NCI-H748 treated with DMSO at 0.1 percent for 48 hours (cell line): ENCODE measurements around the gene KLF16.

ENCODE experiments used
- DNase-seq: peaks from one replicate; lab custom pipeline; 2025; lab: John Stamatoyannopoulos, UW

The KLF16 gene

DNA sequence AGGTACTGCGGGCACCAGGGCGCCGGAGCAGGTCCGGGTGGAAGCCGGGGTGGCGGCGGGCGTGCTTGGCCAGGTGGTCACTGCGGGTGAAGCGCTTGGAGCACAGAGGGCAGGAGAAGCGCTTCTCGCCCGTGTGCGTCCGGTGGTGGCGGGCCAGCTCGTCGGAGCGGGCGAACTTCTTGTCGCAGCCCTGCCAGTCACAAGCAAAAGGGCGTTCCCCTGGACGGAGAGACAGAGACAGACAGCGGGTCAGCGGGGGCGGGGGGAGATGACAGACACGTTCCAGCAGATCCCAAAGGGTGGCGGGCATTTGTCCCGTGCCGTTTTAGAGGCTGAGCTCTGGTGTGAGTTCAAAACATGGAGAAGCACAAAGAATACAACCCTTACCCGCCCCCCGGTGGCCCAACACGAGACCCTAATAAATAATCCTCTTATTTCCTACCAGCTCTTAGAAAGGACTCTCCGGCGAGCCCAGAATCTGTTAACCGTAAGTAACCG is 8.8 kb downstream of the KLF16 start:
- no peak for DNase-seq

DNA sequence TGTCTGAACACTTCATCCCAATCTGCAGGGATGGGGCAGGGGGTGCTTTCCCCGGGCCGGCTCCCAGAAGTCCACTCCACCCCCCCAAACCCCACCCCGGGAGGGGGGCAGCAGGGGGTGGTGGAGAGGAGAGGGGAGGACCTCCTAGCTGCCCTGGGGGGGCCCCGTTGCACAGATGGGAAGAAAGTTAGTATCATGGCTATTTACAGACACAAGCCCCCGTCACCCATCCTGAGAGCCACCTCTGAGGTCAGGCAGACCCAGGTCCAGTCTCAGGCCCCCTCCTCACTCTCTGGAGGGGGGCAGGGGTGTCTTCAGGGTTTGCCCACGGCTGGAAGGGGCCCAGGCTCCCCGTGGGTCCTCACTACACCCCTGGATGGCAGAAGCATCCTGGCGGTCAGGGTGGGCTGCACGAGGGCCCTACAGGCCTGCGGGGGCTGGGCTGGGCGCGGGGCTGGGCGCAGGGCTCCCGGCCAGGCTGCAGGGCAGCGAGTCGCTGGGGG is 9.3 kb downstream of the KLF16 start:
- DNase-seq, result no peak

DNA sequence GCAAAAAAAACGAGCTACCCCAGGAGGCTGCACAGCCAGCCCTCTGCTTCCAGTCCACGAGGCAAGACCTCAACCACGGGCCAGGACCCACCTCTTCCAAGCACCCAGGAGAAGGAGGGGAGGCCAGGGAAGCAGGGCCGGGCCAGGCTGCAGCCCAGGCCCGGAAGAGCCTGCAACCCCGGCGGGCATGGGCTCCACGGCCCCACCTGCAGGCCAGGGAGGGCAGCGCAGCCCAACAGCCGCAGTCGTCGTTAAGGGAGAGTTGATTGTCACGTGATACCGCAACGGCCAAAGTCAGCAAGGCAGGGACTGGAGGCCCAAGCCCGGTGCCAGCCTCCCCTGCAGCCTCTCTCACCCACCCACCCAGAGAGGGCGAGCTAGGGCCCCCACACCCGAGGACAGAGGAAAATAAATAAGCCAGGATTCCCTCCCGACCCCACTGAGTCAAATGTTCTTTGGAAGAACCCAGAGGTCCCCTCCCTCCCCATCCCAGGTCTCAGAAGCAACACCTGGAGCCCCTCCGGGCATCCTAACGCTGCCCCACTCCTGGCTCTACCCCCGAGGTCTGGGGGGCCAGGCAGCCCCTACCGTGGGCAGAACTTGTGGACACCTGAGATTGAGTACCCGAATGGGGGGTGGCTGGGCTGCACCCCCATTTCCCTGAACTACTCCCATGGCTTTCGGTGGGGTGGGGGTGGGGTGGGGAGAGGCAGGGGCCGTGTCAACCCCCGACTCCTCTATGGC is 9.9 kb downstream of the KLF16 start:
- peak; percentile 21 for DNase-seq

GRCh38 chr19:1852581-1853128 is 10.7 kb downstream of the KLF16 start:
- DNase-seq, result no peak

GRCh38 chr19:1851654-1852580 is 11.5 kb downstream of the KLF16 start:
- DNase-seq, result no peak

DNA sequence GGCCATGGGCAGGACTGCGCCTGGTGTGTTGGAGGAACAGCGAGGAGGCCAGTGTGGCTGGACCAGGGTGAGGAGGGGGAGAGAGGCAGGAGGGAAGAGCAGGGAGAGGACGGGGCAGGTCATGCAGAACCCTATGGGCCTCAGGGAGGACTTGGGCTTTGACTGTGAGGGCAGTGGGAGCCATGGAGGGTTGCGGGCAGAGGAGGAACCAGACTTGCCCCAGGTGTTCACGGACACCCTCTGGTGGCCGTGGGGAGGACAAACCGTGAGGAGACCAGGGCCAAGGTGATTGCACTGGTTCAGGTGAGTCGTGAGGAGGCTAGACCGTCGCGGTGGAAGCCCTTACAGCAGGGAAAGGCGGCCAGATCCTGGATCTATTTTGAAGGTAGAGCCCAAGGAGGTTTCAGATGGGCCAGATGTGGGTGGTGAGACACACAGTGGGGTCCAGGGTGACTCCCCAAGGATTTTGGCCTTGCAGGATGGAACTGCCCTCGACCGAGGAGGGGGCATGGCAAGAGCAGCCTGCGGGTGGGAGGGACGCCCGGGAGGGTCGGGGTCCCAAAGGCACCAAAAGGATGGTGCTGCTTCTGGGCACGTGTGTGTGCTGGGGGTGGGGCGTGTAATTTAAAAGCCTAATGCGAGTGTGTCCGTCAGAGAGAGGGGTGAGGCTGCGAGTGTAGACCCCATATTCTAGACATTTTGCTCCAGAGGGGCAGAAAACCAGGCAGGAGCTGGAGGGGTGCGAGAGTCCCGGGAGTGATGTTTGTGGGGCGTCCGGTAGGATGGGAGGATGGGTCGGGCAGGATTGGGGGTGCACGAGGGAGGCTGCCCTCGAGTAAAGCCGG is 12.3 kb downstream of the KLF16 start:
- DNase-seq, result no peak

DNA sequence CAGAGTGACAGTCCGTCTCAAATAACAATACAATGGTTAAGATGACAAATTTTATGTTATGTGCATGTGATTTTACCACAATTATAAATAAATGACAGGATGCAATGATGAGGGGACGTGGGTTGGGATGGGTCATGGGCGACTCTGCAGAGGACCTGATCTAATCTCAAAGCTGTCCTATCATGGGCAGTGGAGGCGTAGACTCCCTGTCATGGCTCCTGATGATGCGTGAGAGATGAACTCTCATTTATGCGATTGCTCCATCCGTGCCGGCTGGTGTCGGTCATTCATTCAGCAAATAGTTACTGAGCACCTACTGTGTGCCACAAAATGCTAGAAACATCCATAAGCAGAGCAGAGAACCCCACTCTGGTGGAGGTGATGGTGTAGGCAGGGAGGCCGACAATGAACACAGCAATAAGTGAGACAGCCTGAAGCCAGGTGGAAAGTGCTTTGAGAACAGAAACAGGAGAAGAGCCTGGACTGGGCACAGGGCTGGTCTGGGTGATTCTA is 13.4 kb downstream of the KLF16 start:
- DNase-seq, result no peak

DNA sequence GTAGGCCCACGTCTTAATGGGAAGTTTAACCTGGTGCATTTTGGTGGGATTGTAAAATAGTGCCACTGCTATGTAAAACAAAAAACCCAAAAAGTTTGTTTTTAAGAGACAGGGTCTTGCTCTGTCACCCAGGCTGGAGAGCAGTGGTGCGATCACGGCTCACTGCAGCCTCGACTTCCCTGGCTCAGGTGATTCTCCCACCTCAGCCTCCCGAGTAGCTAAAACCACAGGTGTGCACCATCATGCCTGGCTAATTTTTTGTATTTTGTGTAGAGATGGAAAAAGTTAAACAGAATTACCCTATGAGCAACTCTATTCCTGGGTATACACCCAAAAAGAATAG is 14.3 kb downstream of the KLF16 start:
- DNase-seq, result no peak

DNA sequence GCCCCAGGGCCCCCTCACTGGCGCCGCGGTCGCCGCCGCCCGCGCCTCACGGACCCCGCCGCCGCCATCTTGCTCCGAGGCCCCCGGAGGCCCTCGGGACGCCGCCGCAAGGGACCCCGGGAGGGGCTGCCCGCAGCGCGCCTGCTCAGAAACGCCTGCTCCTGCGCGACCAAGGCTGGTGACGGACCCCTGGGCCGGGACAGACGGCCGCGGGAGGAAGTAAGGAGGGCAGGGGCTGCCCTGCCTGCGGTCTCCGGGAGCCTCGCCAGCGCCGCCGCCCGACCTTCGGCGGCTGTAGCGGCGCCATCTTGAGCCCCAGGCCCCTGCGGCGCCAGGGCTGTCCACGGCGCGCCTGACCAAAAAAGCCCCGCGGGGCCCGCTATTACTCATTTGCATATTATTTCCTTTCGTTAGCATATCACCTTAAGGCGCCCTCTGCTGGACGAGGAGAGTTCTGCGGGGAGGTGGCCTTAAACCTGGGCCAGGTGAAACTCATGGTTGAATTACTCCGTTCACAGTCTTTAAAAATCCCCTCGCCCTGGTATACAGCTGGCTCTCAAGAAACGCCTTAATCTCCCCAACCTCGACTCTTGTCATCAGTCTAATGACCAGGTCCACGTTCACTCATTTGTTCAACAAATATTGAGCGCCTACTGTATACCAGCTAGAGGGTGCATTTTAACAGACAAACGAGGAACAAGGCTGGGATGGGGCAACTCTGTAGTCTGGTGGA is 14.8 kb downstream of the KLF16 start, which contains the start of gene REXO1:
Gene REXO1, minus strand, starts transcription at position 85 of the 733 bp plus-strand sequence. CDS start 125 bp downstream, outside the sequence.
- peak; percentile 82 for DNase-seq

DNA sequence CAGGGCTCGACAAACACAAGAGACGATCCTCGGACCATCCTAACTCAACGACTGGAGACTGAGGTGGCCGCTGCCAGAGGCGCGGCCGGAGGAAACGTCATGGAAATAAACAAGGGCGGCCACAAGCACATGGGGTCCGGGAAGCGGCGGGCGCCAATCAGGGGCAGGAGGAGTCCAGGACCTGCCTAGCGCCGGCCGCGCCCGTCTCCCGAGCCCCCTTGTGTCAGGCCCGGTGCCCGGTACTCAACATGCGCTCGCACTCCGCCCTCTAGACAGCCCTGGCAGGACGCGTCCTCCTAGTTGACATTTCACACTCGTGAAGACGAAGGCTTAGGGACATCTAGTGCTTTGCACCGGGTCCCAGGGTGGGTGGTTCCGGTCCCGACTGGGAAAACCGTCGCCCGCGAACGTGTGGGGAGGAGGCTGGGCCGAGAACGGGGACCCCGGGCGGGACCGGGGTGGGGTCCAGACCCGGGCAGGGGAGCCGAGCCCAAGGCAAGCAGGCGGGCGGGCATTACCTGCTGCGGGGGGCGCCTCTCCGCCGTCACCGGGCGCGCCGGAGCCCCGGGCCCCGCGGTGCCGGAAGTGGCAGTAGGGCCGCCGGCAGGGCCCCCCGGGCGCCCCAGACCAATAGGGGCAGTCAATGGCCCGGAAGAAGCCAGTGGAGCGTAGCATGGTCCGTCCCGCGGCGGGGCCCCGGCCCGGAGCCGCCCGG is 15.5 kb downstream of the KLF16 start:
- no peak for DNase-seq

DNA sequence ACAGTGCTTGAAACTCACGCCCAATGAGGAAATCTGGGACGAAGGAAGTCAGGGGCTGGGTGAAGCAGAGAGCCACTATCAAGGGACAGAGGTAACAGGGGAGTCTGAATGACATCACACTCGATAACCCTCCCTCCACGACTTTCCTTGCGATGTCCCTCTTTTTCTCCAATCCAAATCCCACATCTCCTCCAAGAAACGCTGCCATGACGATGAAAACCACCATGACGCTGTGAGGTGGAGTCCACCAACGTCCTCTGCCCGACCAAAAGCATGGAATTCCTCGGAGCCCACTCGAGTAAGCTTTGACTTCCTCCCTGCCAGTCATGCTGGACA is 16.1 kb downstream of the KLF16 start:
- no peak for DNase-seq

DNA sequence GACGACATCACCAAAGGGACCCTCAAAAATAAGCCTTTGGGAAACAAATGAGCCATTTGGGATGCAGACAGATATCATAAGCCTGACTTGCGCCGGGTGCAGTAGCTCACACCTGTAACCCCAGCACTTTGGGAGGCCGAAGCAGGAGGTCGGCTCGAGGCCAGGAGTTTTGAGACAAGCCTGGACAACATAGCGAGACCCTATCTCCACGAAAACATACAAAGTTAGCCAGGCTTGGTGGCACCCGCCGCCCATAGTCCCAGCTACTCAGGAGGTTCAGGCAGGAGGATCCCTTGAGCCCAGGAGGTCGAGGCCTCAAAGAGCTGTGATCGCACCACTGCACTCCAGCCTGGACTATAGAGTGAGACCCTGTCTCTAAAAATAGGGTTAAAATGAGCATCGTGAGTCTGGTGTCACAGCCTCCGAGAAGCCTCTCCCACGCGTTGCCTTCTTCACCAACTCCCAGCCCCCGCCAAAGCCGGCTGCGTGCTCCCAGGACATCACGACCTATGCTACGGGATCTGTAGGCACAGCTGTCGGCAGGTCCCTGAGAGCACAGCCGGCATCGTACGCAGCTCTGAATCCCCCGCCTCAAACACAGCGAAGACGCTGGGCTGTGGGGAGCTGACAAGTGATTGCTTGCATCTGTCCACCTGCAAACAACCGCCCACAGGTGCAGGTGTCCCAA is 16.7 kb downstream of the KLF16 start:
- DNase-seq, result no peak

DNA sequence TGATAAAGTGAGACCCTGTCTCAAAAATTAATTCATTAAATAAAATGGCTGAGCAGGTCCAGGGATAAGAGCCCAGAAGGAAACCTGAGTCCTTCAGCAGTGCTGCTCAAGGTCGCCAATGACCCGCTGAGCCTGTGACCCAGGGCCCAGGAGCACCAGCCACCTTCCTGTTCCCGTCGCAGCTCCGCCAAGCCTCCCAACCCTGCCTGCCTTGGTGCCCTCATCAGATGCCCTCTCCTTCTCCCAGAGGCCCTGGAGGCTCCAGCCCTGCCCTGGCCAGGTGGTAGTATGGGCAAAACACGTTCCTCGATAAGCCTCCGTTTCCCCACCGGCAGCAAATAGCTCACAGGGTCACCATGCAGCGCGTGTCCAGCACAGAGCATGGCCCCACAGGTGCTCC is 17.7 kb downstream of the KLF16 start:
- DNase-seq, result no peak

- DNase-seq, result no peak
Observed at GRCh38 chr19:1845125-1845515, 18.3 kb downstream of the KLF16 start.

DNA sequence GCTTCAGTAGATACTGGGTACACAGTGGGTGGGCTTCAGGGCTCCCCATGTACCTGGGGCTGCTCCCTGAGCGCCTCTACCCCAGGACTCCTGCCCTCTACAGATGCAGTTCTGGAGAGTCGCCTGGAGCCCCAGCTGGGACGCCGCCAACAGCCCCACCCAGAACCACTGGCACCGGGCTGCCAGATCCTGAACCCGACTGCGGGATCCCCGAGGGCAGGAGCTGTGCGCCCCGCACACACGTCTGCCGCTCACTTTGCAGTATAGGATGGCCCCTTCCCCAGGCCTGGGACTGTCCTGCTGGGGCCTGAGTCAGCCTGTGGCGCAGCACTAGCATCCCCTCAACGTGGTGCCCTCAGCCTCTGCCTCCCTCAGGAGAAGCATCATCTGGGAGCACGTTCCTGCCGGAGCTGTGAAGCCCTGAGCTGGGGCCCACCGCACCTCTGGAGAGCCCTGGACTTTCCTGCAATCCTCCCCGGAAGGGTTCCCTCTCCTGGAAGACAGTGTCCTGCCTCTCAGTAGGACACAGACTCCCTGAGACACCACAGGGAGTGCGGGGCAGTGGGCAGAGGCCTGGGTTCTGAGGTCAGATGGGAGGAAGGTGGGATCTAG is 18.8 kb downstream of the KLF16 start:
- DNase-seq, result no peak

DNA sequence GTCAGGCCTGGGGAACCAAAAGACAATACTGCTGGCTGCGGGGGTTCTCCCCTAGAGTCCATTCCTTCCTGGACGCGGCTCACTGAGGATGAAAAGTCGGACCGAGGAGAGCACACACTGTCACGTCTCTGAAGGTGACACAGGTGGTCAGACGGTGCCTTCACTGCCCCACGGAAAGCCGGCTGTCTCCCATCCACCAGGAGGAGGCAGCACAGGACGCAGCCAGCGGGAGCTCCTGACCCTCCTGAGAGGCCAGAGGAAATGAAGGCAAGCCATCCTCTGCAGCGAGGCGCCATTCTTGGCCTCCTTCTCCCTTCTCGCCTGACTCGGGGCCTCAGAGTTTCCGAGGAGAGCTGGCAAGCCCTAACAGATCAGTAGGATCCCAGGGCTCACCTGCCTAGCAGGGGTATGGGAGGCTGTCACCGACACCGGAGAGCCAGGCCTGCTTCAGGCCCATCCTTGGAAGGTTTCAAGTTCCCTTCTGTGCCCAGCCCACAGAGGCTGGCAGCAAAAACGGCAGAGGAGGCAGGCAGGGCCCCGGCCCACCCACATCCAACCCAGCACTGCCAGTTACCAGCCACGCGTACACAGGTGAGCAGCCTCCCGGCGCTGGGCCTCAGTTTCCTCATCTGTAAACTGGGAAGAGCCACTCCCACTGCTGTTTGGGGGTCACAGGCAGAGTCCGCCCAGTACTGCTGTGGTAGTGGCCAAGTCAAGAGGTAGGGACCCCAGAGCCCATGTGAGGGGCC is 19.6 kb downstream of the KLF16 start:
- no peak for DNase-seq

DNA sequence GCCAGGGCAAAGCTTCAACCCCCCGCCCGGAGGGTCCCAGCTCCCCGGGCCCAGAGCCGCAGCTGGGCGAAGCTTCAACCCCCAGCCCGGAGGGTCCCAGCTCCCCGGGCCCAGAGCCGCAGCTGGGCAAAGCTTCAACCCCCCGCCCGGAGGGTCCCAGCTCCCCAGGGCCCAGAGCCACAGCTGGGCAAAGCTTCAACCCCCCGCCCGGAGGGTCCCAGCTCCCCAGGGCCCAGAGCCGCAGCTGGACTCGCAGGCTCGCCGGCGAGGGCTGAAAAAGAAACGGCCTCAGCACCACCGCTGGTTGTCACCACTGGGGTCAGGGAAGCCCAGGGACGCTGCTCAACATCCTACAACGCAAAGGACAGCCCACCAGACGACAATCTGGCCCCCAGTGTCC is 20.3 kb downstream of the KLF16 start:
- no peak for DNase-seq

DNA sequence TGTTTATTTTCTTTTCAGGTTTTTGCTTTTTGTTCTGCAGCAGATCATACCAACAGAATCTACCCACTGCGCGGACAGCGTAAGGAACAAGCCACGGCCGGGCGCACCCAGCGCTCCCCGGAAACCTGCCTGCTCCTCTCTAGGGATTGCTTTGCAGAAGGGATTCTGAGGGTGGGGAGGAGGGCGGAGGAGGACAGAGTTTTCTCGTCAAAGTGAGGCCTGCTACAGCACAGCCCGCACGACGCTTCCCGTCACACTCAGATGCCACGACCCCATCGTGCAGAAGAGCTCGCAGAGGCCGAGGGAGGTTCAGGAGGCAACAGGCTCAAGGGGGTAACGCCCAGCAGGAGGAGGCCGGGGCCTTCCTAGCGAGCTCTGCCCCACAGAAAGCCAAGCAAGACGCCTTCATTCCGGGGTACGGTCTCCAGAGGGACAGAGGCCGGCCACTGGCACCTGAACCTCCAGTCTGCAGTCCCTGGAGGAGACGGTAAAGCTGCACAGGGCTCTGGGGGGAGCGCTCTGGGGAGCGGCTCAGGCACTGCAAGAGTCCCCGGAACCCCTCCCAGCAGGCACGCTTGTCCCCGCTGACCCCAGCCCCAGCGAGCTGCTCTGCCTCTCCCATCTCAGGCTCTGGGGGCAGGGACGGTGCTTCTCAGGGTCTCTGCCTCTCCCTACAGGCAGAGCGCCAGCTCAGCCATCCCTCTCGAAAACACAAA is 22.0 kb downstream of the KLF16 start:
- no peak for DNase-seq
